CD4-positive, alpha-beta T cell (primary cell): ENCODE data around the gene SEMA7A. TPM values are rescaled to one million over a fixed set of nuclear protein-coding genes. Genes with fewer than 3 reads are reported as not detected.

Source experiments
- microRNA-seq: library from miRNA; unstranded; fragments of <30 nt; microRNA quantifications from one replicate; pipeline ENCODE4 v1.2.0, GENCODE V29; 2021; ENCODE audit warnings: borderline microRNAs expressed, borderline replicate concordance
- total RNA-seq, 174 experiments: library from RNA in 2 of 174; stranded (reverse) in 2 of 174; gene quantifications; one replicate each; pipeline ENCODE4 v1.2.3 and lab custom pipeline; 2021 to 2026

Gene SEMA7A
- total RNA-seq, 2 experiments from 2014 or later: 2.3 to 2.7 TPM

Small RNA genes within 50 kb of the gene (microRNA-seq; reads per million reads assigned to microRNA genes)
- not detected for gene MIR6881

Other genes starting within 250 kb of the SEMA7A start
- not detected for gene STRA6, start 231.2 kb downstream of the SEMA7A start, total RNA-seq
- not detected for gene CCDC33, start 197.6 kb downstream of the SEMA7A start, total RNA-seq
- gene CYP11A1, start 66.3 kb downstream of the SEMA7A start, total RNA-seq: not detected
- 10 to 100 TPM; 14.3 to 17.1 TPM for gene UBL7, start 27.2 kb upstream of the SEMA7A start, total RNA-seq
- 10 to 100 TPM; 25.0 to 27.9 TPM for gene ARID3B, start 107.3 kb upstream of the SEMA7A start, total RNA-seq
- 100 to 1,000 TPM; 275 to 293 TPM for gene CLK3, start 181.9 kb upstream of the SEMA7A start, total RNA-seq